Measurements from ENCODE around the gene TPSG1.

The TPSG1 gene

DNA sequence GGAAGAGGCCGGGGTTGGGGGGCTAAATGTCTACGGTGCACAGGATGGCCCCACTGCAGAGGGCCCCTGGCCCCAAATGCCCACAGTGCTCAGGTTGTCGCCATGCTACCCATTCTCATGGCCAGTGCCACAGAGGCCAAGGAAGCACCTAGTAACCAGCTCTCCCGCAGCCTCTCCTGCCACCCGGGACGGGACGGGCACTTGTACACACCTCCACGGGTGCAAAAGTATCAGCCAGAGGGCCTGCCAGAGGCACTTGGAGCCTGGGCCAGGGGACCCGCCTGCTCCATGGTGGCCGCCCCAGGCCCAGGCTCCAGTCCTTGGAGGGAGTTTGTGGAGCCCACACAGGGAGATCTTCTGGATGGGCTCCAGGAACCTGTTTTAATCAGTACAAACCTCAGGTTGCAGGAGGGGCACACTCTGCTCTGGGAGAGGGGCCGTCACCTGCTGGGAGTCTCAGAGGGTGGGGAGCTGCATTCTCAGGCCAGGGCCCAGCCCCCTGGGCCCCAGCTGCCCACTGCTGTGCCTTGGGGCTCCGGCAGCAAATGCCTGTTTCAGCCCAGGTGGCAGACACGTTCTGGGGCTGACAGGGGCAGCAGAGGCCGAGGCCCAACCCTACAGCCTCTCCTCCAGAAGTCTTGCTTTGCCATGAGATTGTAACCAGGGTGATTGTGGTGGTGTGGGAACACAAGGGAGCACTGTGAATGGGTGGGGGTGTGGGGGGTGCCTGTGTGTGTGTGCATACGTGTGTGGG, 38.7 kb upstream of the TPSG1 start:
- Histone ChIP-seq H3K9ac (ENCODE audit: low read length in 2 of 2) (no peak overlapping the region), H3K9me3 (ENCODE audit: control insufficient read depth in 2 of 2, low read length in 2 of 2) (no peaks in the 10 kb centered on the region), H3K4me1 (ENCODE audit: control insufficient read depth, insufficient read depth, low read length) (peaks cover 4% of the 10 kb centered on the region), H3K27me3 (ENCODE audit: control insufficient read depth in 1 of 2, insufficient read depth in 2 of 2, low read length in 2 of 2) (peaks cover 18 to 29% of the 10 kb centered on the region in 2 donors), H3K36me3 (ENCODE audit: control insufficient read depth in 2 of 2, insufficient read depth in 2 of 2, low read length in 2 of 2) (no peaks in the 10 kb centered on the region), H3K4me3 (ENCODE audit: low read length in 2 of 2) (no peak overlapping the region), H3K27ac (ENCODE audit: low read length) (no peak overlapping the region)

DNA sequence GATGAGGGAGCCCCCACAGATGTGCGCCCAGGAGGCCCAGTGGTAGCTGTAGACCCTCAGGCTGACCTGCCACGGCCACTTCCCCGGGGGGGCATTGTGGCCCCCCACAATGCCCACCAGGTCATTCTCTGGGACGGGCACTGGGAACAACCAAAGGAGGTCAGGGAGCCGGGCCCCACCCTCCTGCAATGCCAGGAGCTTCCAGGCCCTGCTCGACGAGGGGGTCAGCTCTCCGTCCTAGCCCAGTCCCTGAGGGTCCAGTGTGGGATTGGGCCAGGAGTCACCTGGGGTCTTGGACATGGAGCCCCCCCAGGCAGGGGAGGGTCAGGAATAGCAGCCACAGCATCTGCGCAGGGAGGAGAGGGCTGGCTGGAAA, 37.8 kb upstream of the TPSG1 start:
- H3K9me3 ChIP-seq (ENCODE audit: control insufficient read depth in 2 of 2, low read length in 2 of 2): no peaks in the 10 kb centered on the region
- H3K27me3 ChIP-seq (ENCODE audit: control insufficient read depth in 1 of 2, insufficient read depth in 2 of 2, low read length in 2 of 2): peaks cover 18 to 29% of the 10 kb centered on the region in 2 donors
- peaks cover 4% of the 10 kb centered on the region for H3K4me1 ChIP-seq (ENCODE audit: control insufficient read depth, insufficient read depth, low read length)
- H3K36me3 ChIP-seq (ENCODE audit: control insufficient read depth in 2 of 2, insufficient read depth in 2 of 2, low read length in 2 of 2): no peaks in the 10 kb centered on the region
- no peak overlapping the region for H3K9ac ChIP-seq (ENCODE audit: low read length in 2 of 2)
- H3K27ac ChIP-seq (ENCODE audit: low read length): no peak overlapping the region
- no peak overlapping the region for H3K4me3 ChIP-seq (ENCODE audit: low read length in 2 of 2)

DNA sequence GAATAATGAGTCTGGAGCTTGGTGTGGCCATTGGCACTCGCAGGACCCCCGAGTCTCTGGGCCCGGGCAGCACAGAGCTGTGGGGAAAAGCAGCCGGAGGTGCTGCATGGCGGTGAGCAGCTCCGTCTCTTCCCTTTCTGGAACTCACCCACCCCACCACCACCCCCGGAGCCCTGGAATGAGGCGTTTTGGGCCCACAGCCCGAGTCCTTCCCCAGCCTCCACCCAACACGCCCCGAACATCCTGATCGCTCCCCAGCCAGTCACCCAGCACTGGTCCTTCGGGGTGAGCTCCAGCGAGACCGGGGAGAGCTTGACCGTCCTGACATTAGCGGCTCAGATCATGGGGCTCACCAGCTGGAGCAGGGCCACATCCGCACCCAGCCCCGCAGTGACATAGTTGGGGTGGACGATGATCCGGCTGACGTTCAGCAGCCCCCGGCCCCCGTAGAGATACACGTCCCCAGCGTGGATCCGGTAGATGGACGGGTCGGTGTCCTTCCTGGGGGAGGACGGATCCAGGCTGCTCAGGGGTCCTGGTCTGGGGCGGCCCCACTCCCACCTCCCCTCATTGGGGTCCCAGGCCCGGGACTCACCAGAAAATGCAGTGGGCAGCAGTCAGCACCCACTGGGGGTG, 37.3 kb upstream of the TPSG1 start:
- H3K4me3 ChIP-seq (ENCODE audit: low read length in 2 of 2): no peak overlapping the region
- no peaks in the 10 kb centered on the region for H3K36me3 ChIP-seq (ENCODE audit: control insufficient read depth in 2 of 2, insufficient read depth in 2 of 2, low read length in 2 of 2)
- no peak overlapping the region for H3K9ac ChIP-seq (ENCODE audit: low read length in 2 of 2)
- no peak overlapping the region for H3K27ac ChIP-seq (ENCODE audit: low read length)
- H3K4me1 ChIP-seq (ENCODE audit: control insufficient read depth, insufficient read depth, low read length): peaks cover 4% of the 10 kb centered on the region
- H3K9me3 ChIP-seq (ENCODE audit: control insufficient read depth in 2 of 2, low read length in 2 of 2): no peaks in the 10 kb centered on the region
- H3K27me3 ChIP-seq (ENCODE audit: control insufficient read depth in 1 of 2, insufficient read depth in 2 of 2, low read length in 2 of 2): peaks cover 18 to 29% of the 10 kb centered on the region in 2 donors

DNA sequence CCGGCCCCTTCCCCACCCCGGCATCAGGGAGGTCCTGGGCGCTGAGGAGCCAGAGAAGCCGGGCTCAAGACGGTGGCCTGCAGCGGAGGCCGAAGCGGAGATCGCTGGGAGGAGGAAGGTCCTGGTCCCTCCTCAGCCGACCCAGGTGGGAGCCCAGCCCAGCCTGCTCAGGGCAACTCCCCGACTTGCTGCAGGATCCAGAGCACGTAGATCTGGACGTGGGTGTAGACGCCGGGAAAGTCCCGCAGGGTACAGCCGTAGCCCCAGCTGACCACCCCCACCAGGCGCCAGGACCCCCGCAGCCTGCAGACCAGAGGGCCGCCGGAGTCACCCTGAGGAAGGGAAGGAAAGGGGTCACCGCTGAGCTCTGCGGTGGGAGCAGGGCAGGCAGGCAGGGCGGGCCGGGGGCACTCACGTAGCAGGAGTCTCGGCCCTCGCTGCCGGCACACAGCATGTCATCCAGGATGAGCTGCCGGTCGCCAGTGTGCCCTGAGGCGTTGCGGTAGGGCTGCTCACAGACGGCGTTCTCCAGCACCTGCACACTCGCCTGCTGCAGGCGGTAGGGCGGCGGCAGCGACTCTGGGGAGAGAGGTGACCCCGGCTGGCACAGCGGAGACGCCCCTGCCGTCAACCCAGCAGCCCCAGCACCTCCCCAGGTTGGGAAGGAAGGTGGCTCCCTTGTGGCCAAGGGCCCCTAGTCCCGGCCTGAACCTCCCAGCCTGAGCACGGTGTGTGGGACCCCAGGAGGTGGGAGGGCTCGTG, 36.2 kb upstream of the TPSG1 start:
- no peak overlapping the region for H3K9ac ChIP-seq (ENCODE audit: low read length in 2 of 2)
- peaks cover 14 to 27% of the 10 kb centered on the region in 2 donors for H3K27me3 ChIP-seq (ENCODE audit: control insufficient read depth in 1 of 2, insufficient read depth in 2 of 2, low read length in 2 of 2)
- H3K36me3 ChIP-seq (ENCODE audit: control insufficient read depth in 2 of 2, insufficient read depth in 2 of 2, low read length in 2 of 2): no peaks in the 10 kb centered on the region
- H3K4me1 ChIP-seq (ENCODE audit: control insufficient read depth, insufficient read depth, low read length): peaks cover 4% of the 10 kb centered on the region
- H3K9me3 ChIP-seq (ENCODE audit: control insufficient read depth in 2 of 2, low read length in 2 of 2): no peaks in the 10 kb centered on the region
- H3K27ac ChIP-seq (ENCODE audit: low read length): no peak overlapping the region
- H3K4me3 ChIP-seq (ENCODE audit: low read length in 2 of 2): no peak overlapping the region

DNA sequence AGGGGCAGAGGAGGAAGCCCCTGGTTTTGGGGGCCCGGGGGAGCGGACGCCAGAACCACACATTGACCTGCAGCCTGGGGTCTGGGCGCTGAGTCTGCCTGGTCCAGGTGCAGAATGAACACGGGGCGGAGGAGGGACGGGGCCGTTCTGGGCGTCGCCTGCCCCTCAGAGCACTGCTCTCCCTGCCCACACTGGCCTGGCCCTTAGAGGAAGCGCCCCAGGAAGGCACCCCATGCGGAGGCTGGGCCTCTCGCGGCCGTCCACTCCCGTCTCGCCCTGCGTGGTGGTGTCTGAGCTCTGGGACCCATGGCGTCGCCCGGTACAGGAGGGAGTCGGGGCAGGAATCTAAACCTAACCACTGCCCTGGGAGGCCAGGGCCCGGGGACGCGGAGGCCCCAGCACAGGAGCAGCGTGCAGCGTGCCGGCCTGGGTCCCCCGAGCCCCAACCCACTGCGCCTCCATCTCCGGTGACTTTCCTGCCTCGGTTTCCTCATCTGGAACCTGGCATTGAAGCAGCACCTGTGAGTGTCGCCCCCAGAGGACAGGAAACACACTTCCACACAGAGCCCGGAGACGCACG, 35.1 kb upstream of the TPSG1 start:
- no peaks in the 10 kb centered on the region for H3K36me3 ChIP-seq (ENCODE audit: control insufficient read depth in 2 of 2, insufficient read depth in 2 of 2, low read length in 2 of 2)
- no peaks in the 10 kb centered on the region for H3K9me3 ChIP-seq (ENCODE audit: control insufficient read depth in 2 of 2, low read length in 2 of 2)
- H3K9ac ChIP-seq (ENCODE audit: low read length in 2 of 2): no peak overlapping the region
- H3K4me1 ChIP-seq (ENCODE audit: control insufficient read depth, insufficient read depth, low read length): peaks cover 4% of the 10 kb centered on the region
- no peak overlapping the region for H3K4me3 ChIP-seq (ENCODE audit: low read length in 2 of 2)
- H3K27me3 ChIP-seq (ENCODE audit: control insufficient read depth in 1 of 2, insufficient read depth in 2 of 2, low read length in 2 of 2): peaks cover 11 to 27% of the 10 kb centered on the region in 2 donors
- no peak overlapping the region for H3K27ac ChIP-seq (ENCODE audit: low read length)

DNA sequence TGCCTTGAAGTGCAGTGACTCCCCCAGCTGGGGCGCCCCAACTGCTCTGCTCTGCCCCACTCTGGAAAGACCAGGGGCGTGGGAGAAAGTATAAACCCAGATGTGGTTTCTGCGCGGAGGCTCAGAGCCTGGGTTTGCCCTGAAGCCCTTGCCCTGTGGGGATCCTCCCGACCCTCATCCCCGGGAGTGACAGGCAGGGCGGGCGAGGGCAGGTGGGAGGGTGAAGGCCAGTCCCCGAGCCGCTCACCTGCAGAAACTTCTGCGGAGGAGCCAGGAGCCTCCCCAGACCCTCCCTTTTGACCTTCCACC, 34.6 kb upstream of the TPSG1 start:
- H3K9me3 ChIP-seq (ENCODE audit: control insufficient read depth in 2 of 2, low read length in 2 of 2): no peaks in the 10 kb centered on the region
- no peak overlapping the region for H3K9ac ChIP-seq (ENCODE audit: low read length in 2 of 2)
- peaks cover 11 to 27% of the 10 kb centered on the region in 2 donors for H3K27me3 ChIP-seq (ENCODE audit: control insufficient read depth in 1 of 2, insufficient read depth in 2 of 2, low read length in 2 of 2)
- H3K4me3 ChIP-seq (ENCODE audit: low read length in 2 of 2): no peak overlapping the region
- H3K36me3 ChIP-seq (ENCODE audit: control insufficient read depth in 2 of 2, insufficient read depth in 2 of 2, low read length in 2 of 2): no peaks in the 10 kb centered on the region
- H3K27ac ChIP-seq (ENCODE audit: low read length): no peak overlapping the region
- H3K4me1 ChIP-seq (ENCODE audit: control insufficient read depth, insufficient read depth, low read length): peaks cover 4% of the 10 kb centered on the region

DNA sequence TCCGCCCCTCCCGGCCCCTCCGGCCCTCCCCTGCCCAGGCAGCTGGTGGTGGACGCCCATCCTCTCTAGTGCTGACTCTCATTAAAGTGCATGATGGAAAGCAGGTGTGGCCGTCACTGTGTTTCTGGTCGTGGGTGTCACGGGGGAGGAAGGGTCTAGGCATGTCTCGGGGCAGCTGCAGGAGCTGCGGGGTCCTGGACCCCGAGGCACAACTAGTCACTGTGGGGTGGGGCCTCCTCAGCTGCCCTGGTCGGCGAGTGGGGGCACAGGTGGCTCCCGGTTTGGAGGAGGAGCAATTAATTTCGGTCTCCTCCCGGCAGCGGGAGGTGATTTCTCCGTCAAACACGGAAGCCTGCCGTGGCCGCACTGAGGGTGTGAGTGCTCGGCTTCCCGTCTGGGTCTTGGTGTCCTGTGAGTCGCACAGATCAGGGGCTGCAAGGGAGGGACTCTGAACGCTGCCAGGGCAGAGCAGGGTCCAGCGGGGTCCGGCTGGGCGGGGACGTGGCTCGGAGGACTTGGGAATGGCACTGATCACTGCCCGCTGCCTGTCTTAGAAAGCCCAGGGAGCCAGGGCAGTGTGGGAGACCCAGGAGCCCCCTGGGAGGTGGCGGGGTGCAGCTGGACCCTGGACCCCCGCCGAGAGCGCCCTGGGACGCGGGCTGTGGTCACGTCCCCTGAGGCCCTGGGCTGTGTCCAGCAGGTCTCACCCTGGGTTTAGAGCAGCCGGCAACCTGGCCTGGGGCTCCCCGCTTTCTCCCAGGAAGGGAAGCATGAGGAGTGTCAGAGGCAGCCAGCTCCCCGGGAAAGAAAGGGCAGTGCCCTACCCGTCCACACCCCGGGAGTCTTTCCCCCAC, 34.1 kb upstream of the TPSG1 start:
- Histone ChIP-seq H3K36me3 (ENCODE audit: control insufficient read depth in 2 of 2, insufficient read depth in 2 of 2, low read length in 2 of 2) (no peaks in the 10 kb centered on the region), H3K4me3 (ENCODE audit: low read length in 2 of 2) (no peak overlapping the region), H3K9me3 (ENCODE audit: control insufficient read depth in 2 of 2, low read length in 2 of 2) (no peaks in the 10 kb centered on the region), H3K9ac (ENCODE audit: low read length in 2 of 2) (no peak overlapping the region), H3K4me1 (ENCODE audit: control insufficient read depth, insufficient read depth, low read length) (peaks cover 4% of the 10 kb centered on the region), H3K27ac (ENCODE audit: low read length) (no peak overlapping the region), H3K27me3 (ENCODE audit: control insufficient read depth in 1 of 2, insufficient read depth in 2 of 2, low read length in 2 of 2) (peaks cover 11 to 27% of the 10 kb centered on the region in 2 donors)

DNA sequence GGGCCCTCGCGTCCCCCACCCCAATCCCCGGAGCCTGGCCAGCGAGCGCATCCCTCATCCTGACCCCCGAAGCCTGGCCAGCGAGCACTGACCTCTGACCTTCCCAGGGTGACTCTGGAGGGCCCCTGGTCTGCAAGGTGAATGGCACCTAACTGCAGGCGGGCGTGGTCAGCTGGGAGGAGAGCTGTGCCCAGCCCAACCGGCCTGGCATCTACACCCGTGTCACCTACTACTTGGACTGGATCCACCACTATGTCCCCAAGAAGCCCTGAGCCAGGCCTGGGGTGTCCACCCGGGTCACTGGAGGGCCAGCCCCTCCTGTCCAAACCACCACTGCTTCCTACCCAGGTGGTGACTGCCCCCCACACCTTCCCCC, 33.1 kb upstream of the TPSG1 start:
- H3K27ac ChIP-seq (ENCODE audit: low read length): no peak overlapping the region
- H3K4me1 ChIP-seq (ENCODE audit: control insufficient read depth, insufficient read depth, low read length): peaks cover 4% of the 10 kb centered on the region
- no peak overlapping the region for H3K9ac ChIP-seq (ENCODE audit: low read length in 2 of 2)
- H3K9me3 ChIP-seq (ENCODE audit: control insufficient read depth in 2 of 2, low read length in 2 of 2): no peaks in the 10 kb centered on the region
- H3K4me3 ChIP-seq (ENCODE audit: low read length in 2 of 2): no peak overlapping the region
- peaks cover 7 to 27% of the 10 kb centered on the region in 2 donors for H3K27me3 ChIP-seq (ENCODE audit: control insufficient read depth in 1 of 2, insufficient read depth in 2 of 2, low read length in 2 of 2)
- H3K36me3 ChIP-seq (ENCODE audit: control insufficient read depth in 2 of 2, insufficient read depth in 2 of 2, low read length in 2 of 2): no peaks in the 10 kb centered on the region

DNA sequence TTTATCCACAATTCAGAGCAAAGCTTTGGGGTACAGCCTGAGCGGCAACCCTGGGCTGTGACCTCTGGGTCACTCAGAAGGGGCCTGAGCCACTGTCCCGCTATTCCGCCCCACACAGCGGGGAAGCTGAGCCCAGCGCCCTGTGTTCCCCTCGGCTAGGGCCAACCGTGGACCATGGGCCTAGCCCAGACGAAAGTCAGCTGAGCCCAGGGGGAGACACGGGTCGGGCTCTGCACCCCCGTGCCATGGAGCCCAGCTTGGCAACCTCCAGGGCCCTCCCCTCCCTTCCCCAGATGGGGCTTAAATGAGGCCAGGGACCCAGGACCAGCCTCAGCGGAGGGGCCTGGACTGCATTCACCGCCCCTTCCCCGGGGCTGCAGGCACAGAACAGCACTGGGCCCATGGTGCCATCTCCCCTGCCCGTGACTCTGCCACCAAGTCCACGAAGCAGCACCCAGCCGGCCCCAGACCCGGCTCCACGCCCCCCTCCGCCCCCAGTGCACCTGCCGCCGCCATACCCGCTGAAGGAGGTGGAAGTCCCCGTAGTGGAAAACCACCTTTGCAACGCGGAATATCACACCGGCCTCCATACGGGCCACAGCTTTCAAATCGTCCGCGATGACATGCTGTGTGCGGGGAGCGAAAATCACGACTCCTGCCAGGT, 32.6 kb upstream of the TPSG1 start:
- no peaks in the 10 kb centered on the region for H3K9me3 ChIP-seq (ENCODE audit: control insufficient read depth in 2 of 2, low read length in 2 of 2)
- no peaks in the 10 kb centered on the region for H3K36me3 ChIP-seq (ENCODE audit: control insufficient read depth in 2 of 2, insufficient read depth in 2 of 2, low read length in 2 of 2)
- no peak overlapping the region for H3K9ac ChIP-seq (ENCODE audit: low read length in 2 of 2)
- no peak overlapping the region for H3K4me3 ChIP-seq (ENCODE audit: low read length in 2 of 2)
- no peak overlapping the region for H3K27ac ChIP-seq (ENCODE audit: low read length)
- H3K27me3 ChIP-seq (ENCODE audit: control insufficient read depth in 1 of 2, insufficient read depth in 2 of 2, low read length in 2 of 2): peaks cover 6 to 25% of the 10 kb centered on the region in 2 donors
- peaks cover 4% of the 10 kb centered on the region for H3K4me1 ChIP-seq (ENCODE audit: control insufficient read depth, insufficient read depth, low read length)

DNA sequence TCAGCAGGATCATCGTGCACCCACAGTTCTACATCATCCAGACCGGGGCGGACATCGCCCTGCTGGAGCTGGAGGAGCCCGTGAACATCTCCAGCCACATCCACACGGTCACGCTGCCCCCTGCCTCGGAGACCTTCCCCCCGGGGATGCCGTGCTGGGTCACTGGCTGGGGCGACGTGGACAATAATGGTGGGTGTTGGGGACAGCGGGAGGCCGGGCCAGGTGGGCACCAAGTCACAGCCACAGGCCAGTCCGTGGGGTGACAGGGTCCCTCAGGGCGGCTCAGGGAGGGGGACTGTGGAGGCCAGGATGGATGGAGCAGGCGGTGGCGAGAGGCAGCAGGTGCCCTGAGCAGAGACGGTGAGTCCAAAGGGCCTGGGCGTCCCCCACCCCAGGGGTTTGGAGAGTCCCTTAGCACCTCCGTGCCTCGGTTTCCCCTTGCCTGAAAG, 31.8 kb upstream of the TPSG1 start:
- no peaks in the 10 kb centered on the region for H3K36me3 ChIP-seq (ENCODE audit: control insufficient read depth in 2 of 2, insufficient read depth in 2 of 2, low read length in 2 of 2)
- H3K27ac ChIP-seq (ENCODE audit: low read length): no peak overlapping the region
- H3K9ac ChIP-seq (ENCODE audit: low read length in 2 of 2): no peak overlapping the region
- H3K4me3 ChIP-seq (ENCODE audit: low read length in 2 of 2): no peak overlapping the region
- H3K27me3 ChIP-seq (ENCODE audit: control insufficient read depth in 1 of 2, insufficient read depth in 2 of 2, low read length in 2 of 2): peaks cover 6 to 20% of the 10 kb centered on the region in 2 donors
- peaks cover 4% of the 10 kb centered on the region for H3K4me1 ChIP-seq (ENCODE audit: control insufficient read depth, insufficient read depth, low read length)
- H3K9me3 ChIP-seq (ENCODE audit: control insufficient read depth in 2 of 2, low read length in 2 of 2): no peaks in the 10 kb centered on the region

Measured in stomach smooth muscle (tissue), 2 donors.